Ammon's horn (tissue), 1 donor: Measurements from ENCODE around the gene WDFY4.

ENCODE experiments used
- DNase-seq: peaks from one replicate; pipeline ENCODE4 v3.0.0-alpha.2; 2016; ENCODE audit warnings: low spot score

WDFY4 gene

GRCh38 chr10:48655411-48656240 is 29.0 kb upstream of the WDFY4 start:
- DNase-seq = peak; percentile 83

GRCh38 chr10:48656241-48656913 is 28.3 kb upstream of the WDFY4 start:
- peak; percentile 91 for DNase-seq

- no peak for DNase-seq
These were observed 27.8 kb upstream of the WDFY4 start for GRCh38 chr10:48656914-48657305.

- no peak for DNase-seq
These were observed 27.3 kb upstream of the WDFY4 start for GRCh38 chr10:48657416-48657815.

GRCh38 chr10:48658243-48658974 is 26.3 kb upstream of the WDFY4 start:
- peak; percentile 83 for DNase-seq

GRCh38 chr10:48658975-48659269 is 25.8 kb upstream of the WDFY4 start:
- DNase-seq = no peak

GRCh38 chr10:48659790-48660189 is 24.9 kb upstream of the WDFY4 start:
- no peak for DNase-seq

GRCh38 chr10:48661441-48661840 is 23.2 kb upstream of the WDFY4 start:
- no peak for DNase-seq

- DNase-seq = peak; percentile 46
These were observed 16.6 kb upstream of the WDFY4 start for GRCh38 chr10:48667960-48668590.

GRCh38 chr10:48670978-48671913 is 13.4 kb upstream of the WDFY4 start:
- no peak for DNase-seq

- no peak for DNase-seq
These were observed 12.6 kb upstream of the WDFY4 start for GRCh38 chr10:48671914-48672595.

GRCh38 chr10:48672596-48673265 is 11.9 kb upstream of the WDFY4 start:
- DNase-seq = no peak

- DNase-seq = no peak
These were observed 7.0 kb upstream of the WDFY4 start for GRCh38 chr10:48677625-48678024.

GRCh38 chr10:48678041-48678440 is 6.6 kb upstream of the WDFY4 start:
- no peak for DNase-seq

- no peak for DNase-seq
These were observed 2.9 kb upstream of the WDFY4 start for GRCh38 chr10:48681740-48682139.

- DNase-seq = no peak
These were observed 2.4 kb upstream of the WDFY4 start for GRCh38 chr10:48682265-48682664.

GRCh38 chr10:48683424-48683823 is 1.2 kb upstream of the WDFY4 start:
- DNase-seq = no peak

GRCh38 chr10:48683868-48684267 is 805 bp upstream of the WDFY4 start:
- no peak for DNase-seq

GRCh38 chr10:48684463-48684791 is 246 bp upstream of the WDFY4 start:
- DNase-seq = no peak

GRCh38 chr10:48685731-48686130 is 1.1 kb downstream of the WDFY4 start:
- no peak for DNase-seq
